ENCODE measurements around the gene RIMS1. TPM values are rescaled to one million over a fixed set of nuclear protein-coding genes. Genes with fewer than 3 reads are reported as not detected.

RIMS1 gene
- total RNA-seq, 1 donor from 2014 or later: 466 TPM

DNA sequence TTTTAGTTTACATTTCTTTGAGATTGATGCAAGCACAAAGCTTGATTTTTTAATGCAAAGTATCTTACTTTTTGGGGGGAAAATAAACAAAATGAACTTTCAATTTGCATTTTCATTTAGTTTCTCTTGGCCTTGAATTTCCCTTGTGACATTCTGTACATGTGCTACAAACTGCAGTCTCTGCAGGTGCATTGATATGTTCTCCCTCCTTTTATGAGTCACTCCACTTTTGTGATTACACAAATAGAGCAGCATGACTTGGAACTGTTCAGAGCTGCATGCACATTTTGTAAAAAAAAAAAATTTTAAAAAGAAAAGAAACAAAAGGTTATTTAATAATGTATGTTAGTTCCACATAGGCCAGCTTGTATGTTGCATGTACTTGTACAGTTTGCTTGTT lies 515.5 kb downstream of the RIMS1 start:
- DNase-seq (ENCODE audit: low spot score in 2 of 2): no peak
- FAIRE-seq: no peak

DNA sequence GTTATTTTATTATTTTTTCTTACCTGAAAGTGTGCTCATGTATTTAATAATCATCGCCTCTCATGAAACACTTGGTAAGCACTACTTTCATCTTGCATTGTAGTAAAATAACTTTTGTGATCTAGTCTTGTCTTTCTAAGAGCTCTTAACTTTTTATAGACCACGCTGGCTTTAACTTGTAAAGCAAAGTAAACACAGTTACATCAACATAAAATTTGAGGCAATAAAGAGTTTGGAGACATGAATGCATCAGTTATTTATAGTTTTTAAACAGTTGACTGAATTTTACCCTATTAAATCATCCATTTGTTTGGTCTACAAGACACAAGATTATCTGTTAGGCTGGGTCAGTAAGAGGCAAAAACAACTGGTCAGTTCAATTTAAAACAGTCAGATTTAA lies 517.1 kb downstream of the RIMS1 start:
- no peak for DNase-seq (ENCODE audit: low spot score in 2 of 2)
- no peak for FAIRE-seq

DNA sequence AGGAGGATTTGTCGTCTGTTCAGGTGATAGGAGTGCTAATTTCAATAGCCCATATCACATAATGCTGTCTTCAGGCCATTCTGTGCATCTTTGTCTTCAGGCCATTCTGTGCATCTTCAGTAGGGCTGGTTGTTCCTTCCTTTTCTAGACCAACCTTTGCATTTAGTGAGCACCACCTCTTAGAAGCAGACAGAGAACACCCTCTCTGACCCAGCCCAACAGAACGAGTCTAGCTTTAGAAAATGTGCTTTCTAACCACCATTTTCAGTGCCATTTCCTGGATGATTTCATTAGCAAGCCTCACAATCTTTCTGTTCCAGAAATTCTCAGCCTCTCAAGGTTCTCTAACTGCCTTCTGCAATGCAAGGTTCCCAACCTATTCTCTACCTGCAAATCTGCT lies 520.2 kb downstream of the RIMS1 start:
- no peak for FAIRE-seq
- DNase-seq (ENCODE audit: low spot score in 2 of 2): no peak

- DNase-seq (ENCODE audit: low spot score in 2 of 2): no peak
- no peak for FAIRE-seq
These were observed 524.4 kb downstream of the RIMS1 start for GRCh38 chr6:72410769-72411168.

DNA sequence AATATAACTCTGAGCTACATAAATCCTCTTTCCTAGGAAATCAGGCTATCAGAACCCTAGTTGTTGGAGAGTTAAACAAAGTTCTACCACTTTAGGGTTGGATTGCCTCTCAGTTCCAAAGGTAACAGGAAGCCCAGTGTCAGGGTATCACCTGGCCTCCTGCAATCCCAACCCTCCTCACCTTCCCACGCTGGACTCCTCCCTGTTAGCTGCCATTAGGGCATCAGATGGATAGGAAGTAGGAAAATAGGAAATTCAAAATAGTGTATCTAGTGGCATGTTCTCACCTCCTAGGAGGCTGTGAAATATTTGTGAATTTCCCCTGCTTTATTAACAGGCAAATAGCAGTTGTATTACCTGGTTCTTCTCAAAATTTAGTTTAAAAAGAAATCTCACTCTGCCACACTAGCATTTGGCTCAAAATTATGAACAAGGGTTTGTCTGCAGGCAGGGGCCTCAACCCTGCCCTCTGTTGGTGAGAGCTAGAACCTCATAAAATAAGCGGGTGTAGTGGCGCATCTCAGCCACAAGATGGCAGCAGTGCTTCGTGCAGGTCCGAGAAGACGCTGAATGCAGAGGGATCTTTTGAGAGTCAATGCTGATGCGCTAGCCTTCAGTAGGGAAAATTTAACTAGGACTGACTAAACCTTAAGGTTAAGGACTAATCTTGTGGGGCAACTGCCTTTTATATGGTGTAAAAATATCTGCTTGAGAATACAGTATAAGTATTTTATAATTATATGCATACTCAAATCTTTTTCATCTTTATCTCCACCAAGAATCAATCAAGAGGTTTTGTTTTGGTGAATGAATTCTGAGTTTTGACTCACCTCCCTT lies 525.7 kb downstream of the RIMS1 start:
- DNase-seq (ENCODE audit: low spot score in 2 of 2) (peak; percentile 44 to 66), FAIRE-seq (peak; percentile 82)

- DNase-seq (ENCODE audit: low spot score in 2 of 2): no peak
- no peak for FAIRE-seq
These were observed 526.3 kb downstream of the RIMS1 start for GRCh38 chr6:72412709-72413044.

DNA sequence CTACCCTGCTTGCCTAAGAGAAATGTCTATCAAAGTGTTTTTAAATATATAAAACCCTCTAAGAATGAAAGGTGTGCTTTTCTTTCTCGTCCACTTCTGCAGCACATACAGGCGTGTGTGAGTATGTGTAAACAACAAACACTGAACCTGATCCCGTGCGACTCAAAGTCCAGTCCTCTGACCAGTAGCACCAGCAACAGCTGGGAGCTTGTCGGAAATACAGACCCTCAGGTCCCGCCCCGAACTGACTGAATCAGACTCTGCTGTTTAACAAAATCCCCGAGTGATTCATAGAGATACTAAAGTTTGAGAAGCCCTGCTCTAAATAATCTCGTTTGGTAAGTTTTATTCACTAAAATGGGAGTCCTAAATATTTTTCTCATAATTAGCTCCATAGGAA lies 527.5 kb downstream of the RIMS1 start:
- FAIRE-seq (no peak), DNase-seq (ENCODE audit: low spot score in 2 of 2) (no peak)

DNA sequence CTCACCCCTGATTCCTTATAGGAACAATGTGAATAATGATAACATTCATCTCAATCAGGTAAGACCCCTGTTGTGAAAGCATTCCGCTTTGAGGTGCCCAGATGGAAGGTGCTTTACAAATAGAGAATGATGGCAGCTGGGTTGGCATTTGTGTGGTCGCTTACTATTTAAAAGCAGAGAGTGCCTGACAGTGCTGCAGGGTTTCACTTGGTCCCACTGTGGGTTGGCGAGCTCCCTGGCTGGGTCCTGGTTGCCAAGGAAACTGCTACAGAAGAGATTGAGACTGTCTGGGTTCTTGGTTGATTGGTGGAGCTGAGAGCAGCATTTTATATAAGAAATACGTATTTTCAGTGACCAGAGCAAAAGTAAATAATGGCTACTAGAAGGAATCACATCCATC lies 528.3 kb downstream of the RIMS1 start:
- DNase-seq (ENCODE audit: low spot score in 2 of 2) (no peak), FAIRE-seq (no peak)

DNA sequence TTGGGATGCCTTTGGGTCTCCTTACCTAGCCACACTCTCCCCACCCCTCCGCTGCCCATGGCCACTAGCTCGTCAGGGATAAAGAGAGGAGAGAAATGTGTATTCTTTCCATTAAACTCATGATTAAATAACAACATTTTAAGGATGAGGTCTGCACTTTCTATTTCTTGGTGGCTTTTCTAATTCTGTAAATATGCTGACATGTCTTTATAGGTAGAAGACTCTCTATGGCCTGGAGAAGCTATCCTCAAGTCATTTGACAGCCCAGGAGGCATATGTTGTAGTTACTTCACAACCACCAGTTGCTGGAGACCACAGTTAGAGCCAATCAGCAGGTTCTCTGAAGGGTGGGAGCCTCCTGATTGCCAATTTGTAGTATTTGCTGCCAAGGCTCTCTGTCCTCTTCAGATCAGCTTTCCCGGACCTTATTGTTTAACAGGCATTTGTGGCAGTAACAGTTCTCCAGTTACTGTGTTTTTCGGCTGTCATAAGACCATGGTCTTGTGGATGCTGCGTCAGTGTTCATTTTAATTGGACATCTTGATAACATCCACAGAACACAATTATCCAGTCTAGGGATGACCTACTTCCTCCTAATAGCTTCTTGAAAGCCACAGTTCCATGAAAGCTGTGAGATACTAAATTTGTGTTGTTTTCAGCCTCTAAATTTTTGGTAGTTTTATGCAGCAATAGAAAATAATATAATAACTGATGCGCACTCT lies 530.6 kb downstream of the RIMS1 start:
- DNase-seq (ENCODE audit: low spot score in 2 of 2): no peak

DNA sequence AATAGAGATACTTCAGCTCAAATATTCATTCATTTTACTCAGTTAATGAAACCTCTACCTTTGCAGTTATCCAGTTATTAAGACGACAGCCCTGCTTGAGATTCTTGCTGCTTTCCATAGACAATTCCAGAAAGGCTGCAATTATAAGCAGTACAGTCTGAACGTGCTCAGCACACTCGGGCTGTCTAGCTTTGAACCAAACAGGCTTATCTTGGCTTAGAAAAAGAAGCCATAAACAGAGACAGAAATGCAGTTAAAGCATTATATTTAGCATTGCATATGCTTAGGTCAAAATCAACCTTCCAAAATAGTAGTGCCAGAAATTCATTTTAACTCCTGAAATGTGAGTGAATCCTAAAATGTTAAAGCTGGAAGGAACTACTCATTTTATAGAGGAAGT lies 531.4 kb downstream of the RIMS1 start:
- no peak for DNase-seq (ENCODE audit: low spot score in 2 of 2)
- FAIRE-seq: no peak

More for the DNA sequence above, 530.6 kb downstream of the RIMS1 start:
- FAIRE-seq: no peak

DNA sequence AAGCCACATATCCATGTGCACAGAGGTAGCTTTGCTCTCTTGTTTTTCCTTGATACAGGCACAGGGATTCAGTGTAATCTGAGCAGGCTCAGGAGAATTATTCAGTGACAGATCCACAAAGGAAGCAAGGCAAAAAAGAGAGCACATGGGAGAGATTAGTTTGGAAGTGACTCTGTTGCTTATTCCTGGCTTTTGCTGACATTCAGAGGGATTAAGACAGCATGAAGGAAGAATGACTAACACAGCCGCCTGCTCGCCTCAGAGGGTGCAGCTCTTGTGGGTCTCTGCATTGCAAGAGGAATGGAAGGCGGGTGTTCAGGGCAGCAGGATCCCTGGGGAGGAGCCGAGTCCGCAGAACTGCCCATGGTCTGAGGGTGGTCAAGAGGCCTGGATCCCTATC lies 532.1 kb downstream of the RIMS1 start:
- DNase-seq (ENCODE audit: low spot score in 2 of 2): no peak

GRCh38 chr6:72419966-72420365 lies 533.6 kb downstream of the RIMS1 start:
- DNase-seq (ENCODE audit: low spot score in 2 of 2) (no peak), FAIRE-seq (no peak)

More for the DNA sequence above, 532.1 kb downstream of the RIMS1 start:
- no peak for FAIRE-seq

DNA sequence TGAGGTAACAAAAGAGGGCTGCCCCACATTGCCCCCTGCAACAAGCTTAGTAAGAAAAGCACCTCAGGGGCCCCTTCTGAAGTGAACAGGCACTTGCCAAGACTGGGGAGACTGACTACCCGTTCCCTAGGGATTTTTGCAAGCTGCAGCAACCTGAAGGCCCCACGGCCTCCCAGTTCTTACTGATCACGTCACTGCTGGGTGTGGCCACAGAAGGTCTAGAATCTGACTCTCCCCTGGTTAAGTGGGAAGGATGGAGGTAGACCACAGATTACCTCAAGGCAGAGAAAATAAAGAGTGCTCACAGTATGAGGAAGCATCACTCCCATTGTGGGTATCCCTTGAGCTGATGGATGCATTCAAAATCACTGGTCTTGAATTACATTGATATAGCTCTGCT lies 534.1 kb downstream of the RIMS1 start:
- DNase-seq (ENCODE audit: low spot score in 2 of 2) (no peak), FAIRE-seq (no peak)

- no peak for FAIRE-seq
These were observed 535.0 kb downstream of the RIMS1 start for GRCh38 chr6:72421387-72421786.

DNA sequence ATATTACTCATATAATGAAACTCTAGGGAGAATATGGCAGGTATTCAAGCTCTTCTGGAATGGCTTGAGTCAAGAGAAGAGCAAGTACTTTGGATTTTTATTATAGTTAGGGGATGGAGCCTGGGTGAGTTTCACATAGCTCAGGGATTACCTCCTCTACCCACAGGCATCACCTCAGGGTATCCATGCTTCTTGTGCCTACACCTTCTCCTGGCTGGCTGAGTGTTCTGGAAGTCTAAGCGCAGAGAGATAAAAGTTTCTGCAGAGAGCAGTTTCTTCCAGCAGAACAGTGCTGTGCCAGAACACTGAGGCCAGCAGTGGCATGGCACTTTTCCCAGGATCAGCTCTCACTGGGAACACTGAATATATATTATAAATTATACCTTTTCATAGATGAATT lies 535.8 kb downstream of the RIMS1 start:
- FAIRE-seq (no peak), DNase-seq (ENCODE audit: low spot score in 2 of 2) (no peak)

More at GRCh38 chr6:72421387-72421786, 535.0 kb downstream of the RIMS1 start:
- DNase-seq (ENCODE audit: low spot score in 2 of 2): no peak

- FAIRE-seq (peak; percentile 15), DNase-seq (ENCODE audit: low spot score in 2 of 2) (no peak)
These were observed 538.1 kb downstream of the RIMS1 start for GRCh38 chr6:72424476-72424875.

GRCh38 chr6:72425003-72425681 lies 538.8 kb downstream of the RIMS1 start:
- FAIRE-seq: no peak
- DNase-seq (ENCODE audit: low spot score in 2 of 2): no peak

- DNase-seq (ENCODE audit: low spot score in 2 of 2) (no peak), FAIRE-seq (no peak)
These were observed 554.3 kb downstream of the RIMS1 start for GRCh38 chr6:72440611-72441010.

DNA sequence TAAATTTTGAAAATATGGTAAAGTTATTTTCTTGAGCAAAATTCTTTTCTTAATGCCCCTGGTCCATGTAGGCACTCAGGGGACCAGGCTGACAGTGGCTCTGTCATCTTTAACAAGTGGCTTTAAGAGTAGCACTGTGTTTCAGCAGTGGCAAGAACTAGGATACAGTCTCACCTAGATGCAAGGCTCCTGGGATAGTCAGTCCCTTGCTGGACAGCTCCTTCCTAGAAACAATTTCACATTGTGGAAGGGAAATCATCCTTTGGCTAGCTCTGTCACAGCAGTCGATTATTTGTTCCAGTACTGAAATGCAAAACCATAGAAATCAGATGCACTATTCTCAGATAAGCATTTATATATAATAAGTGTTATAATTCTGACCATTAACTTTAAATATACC lies 560.1 kb downstream of the RIMS1 start:
- no peak for DNase-seq (ENCODE audit: low spot score in 2 of 2)
- no peak for FAIRE-seq
